WTC11 (cell line): ENCODE measurements around the gene ZDHHC6. TPM values are rescaled to one million over a fixed set of nuclear protein-coding genes. Genes with fewer than 3 reads are reported as not detected.

Experiments
- ATAC-seq: fragments of 200-7000 bp; cut with Tn5 transposase; 2 replicates; pipeline ENCODE4 v1.10.0; 2021; ENCODE audit warnings: mild to moderate bottlenecking, moderate library complexity
- CTCF ChIA-PET: fragments of 300-600 bp; sonication (Branson Sonifier 250); formaldehyde crosslinking; loops from one replicate; lab custom pipeline; 2021; ENCODE audit warnings: antibody characterized with exemption; lab: Charles Lee
- POLR2A ChIA-PET: fragments of 350-600 bp; sonication (Branson Sonifier 250); formaldehyde crosslinking; loops from one replicate; lab custom pipeline; 2021; ENCODE audit warnings: antibody characterized with exemption; lab: Charles Lee
- DNase-seq: peaks from one replicate; pipeline ENCODE4 v3.0.0; 2021; ENCODE audit warnings: low spot score
- H3K27ac Mint-ChIP-seq: 2 replicates; pipeline ENCODE4 v1.8.0; 2021; ENCODE audit warnings: mixed read lengths
- H3K27me3 Mint-ChIP-seq: 2 replicates; pipeline ENCODE4 v1.8.0; 2021; ENCODE audit warnings: low read depth, mild to moderate bottlenecking, moderate library complexity, mixed read lengths
- H3K36me3 Mint-ChIP-seq: 2 replicates; pipeline ENCODE4 v1.8.0; 2021; ENCODE audit warnings: mixed read lengths
- H3K4me1 Mint-ChIP-seq: 2 replicates; pipeline ENCODE4 v1.8.0; 2022; ENCODE audit warnings: mixed read lengths
- H3K4me3 Mint-ChIP-seq: 2 replicates; pipeline ENCODE4 v1.8.0; 2021; ENCODE audit warnings: mild to moderate bottlenecking, moderate library complexity, mixed read lengths
- H3K9me3 Mint-ChIP-seq: 2 replicates; pipeline ENCODE4 v1.8.0; 2021; ENCODE audit warnings: mixed read lengths
- AR ChIP-seq: fragments of 250-450 bp; sonication (Bioruptor Pico); IDR thresholded peaks from 2 replicates; pipeline ENCODE4 v1.9.0; 2021; ENCODE audit warnings: mild to moderate bottlenecking
- CBFB ChIP-seq: sonication (generic); formaldehyde crosslinking; IDR thresholded peaks from 2 replicates; pipeline ENCODE4 v1.8.1; 2022; ENCODE audit warnings: mild to moderate bottlenecking, low read depth, missing genetic modification reagents
- E2F5 ChIP-seq: sonication (generic); formaldehyde crosslinking; IDR thresholded peaks from 2 replicates; pipeline ENCODE4 v1.8.1; 2022; ENCODE audit warnings: mild to moderate bottlenecking, moderate library complexity, missing genetic modification reagents
- EMX1 ChIP-seq: fragments of 250-450 bp; sonication (Bioruptor Pico); IDR thresholded peaks from 2 replicates; pipeline ENCODE4 v1.8.0; 2021; ENCODE audit warnings: mild to moderate bottlenecking
- FOXP1 ChIP-seq: sonication (generic); formaldehyde crosslinking; IDR thresholded peaks from 2 replicates; pipeline ENCODE4 v1.8.0; 2022; ENCODE audit warnings: missing genetic modification reagents, mild to moderate bottlenecking, moderate library complexity, borderline replicate concordance
- HMGA2 ChIP-seq: fragments of 250-450 bp; sonication (Bioruptor Pico); IDR thresholded peaks from 2 replicates; pipeline ENCODE4 v1.4.0; 2021; ENCODE audit warnings: mild to moderate bottlenecking, moderate library complexity
- IRF1 ChIP-seq: sonication (generic); formaldehyde crosslinking; IDR thresholded peaks from 2 replicates; pipeline ENCODE4 v1.8.0; 2023; ENCODE audit warnings: missing genetic modification reagents
- IRF2 ChIP-seq: sonication (generic); formaldehyde crosslinking; IDR thresholded peaks from 2 replicates; pipeline ENCODE4 v1.8.0; 2022; ENCODE audit warnings: low read depth, missing genetic modification reagents, borderline replicate concordance
- NFATC4 ChIP-seq: fragments of 250-450 bp; sonication (Bioruptor Pico); IDR thresholded peaks from 2 replicates; pipeline ENCODE4 v1.9.0; 2021; ENCODE audit warnings: mild to moderate bottlenecking
- PRRX2 ChIP-seq: fragments of 250-450 bp; sonication (Bioruptor Pico); IDR thresholded peaks from 2 replicates; pipeline ENCODE4 v1.8.0; 2021; ENCODE audit warnings: mild to moderate bottlenecking
- SP1 ChIP-seq: sonication (generic); formaldehyde crosslinking; conservative IDR thresholded peaks from 2 replicates; pipeline ENCODE4 v1.8.1; 2022; ENCODE audit warnings: missing genetic modification reagents
- STAT6 ChIP-seq: sonication (generic); formaldehyde crosslinking; conservative IDR thresholded peaks from 2 replicates; pipeline ENCODE4 v1.8.1; 2023; ENCODE audit warnings: mild to moderate bottlenecking, low read depth, missing genetic modification reagents, moderate library complexity
- TEAD4 ChIP-seq: sonication (generic); formaldehyde crosslinking; IDR thresholded peaks from 2 replicates; pipeline ENCODE4 v1.8.0; 2022; ENCODE audit warnings: mild to moderate bottlenecking, missing genetic modification reagents
- ZBTB21 ChIP-seq: sonication (generic); formaldehyde crosslinking; IDR thresholded peaks from 2 replicates; pipeline ENCODE4 v1.8.1; 2023; ENCODE audit warnings: mild to moderate bottlenecking, missing genetic modification reagents, borderline replicate concordance
- ZNF232 ChIP-seq: sonication (generic); formaldehyde crosslinking; IDR thresholded peaks from 2 replicates; pipeline ENCODE4 v1.8.0; 2022; ENCODE audit warnings: mild to moderate bottlenecking, missing genetic modification reagents
- ZNF425 ChIP-seq: fragments of 250-450 bp; sonication (Bioruptor Pico); conservative IDR thresholded peaks from 2 replicates; pipeline ENCODE4 v1.9.0; 2021; ENCODE audit warnings: mild to moderate bottlenecking
- ZNF532 ChIP-seq: fragments of 250-450 bp; sonication (Bioruptor Pico); IDR thresholded peaks from 2 replicates; pipeline ENCODE4 v1.9.0; 2021; ENCODE audit warnings: mild to moderate bottlenecking, borderline replicate concordance
- ZSCAN18 ChIP-seq: fragments of 250-450 bp; sonication (Bioruptor Pico); IDR thresholded peaks from 2 replicates; pipeline ENCODE4 v2.1.2; 2022; ENCODE audit warnings: mild to moderate bottlenecking, moderate library complexity
- total RNA-seq: library from RNA; stranded (reverse); gene quantifications from 3 replicates; pipeline ENCODE4 v1.2.3, GENCODE V29; 2021
- TF ChIP-seq, protein P1 (sequence below): sonication (generic); formaldehyde crosslinking; IDR thresholded peaks from 2 replicates; pipeline ENCODE4 v1.8.1; 2023; ENCODE audit warnings: mild to moderate bottlenecking, missing genetic modification reagents, moderate library complexity

ZDHHC6 gene
- total RNA-seq, 1 experiment from 2014 or later = 22.1 TPM

GRCh38 chr10:112393341-112393740, 53.4 kb downstream of the ZDHHC6 start (continued):
- no peak for TF ChIP-seq ZBTB21 (CRISPR knock-in tag)
- TF ChIP-seq CBFB (CRISPR knock-in tag) = no peak
- no peak for TF ChIP-seq NFATC4
- no peak for TF ChIP-seq IRF1 (CRISPR knock-in tag)
- TF ChIP-seq ZSCAN18 (CRISPR knock-in tag) = no peak
- TF ChIP-seq ZNF232 (CRISPR knock-in tag) = no peak
- TF ChIP-seq PRRX2 = no peak
- no peak for TF ChIP-seq TEAD4 (CRISPR knock-in tag)

- POLR2A ChIA-PET = no interaction called here
- TF ChIP-seq IRF2 (CRISPR knock-in tag) (no peak), FOXP1 (CRISPR knock-in tag) (no peak), ZNF425 (CRISPR knock-in tag) (no peak), HMGA2 (no peak), SP1 (CRISPR knock-in tag) (no peak), EMX1 (no peak), E2F5 (CRISPR knock-in tag) (no peak), AR (CRISPR knock-in tag) (no peak), PRRX2 (no peak), STAT6 (CRISPR knock-in tag) (no peak), ZNF532 (no peak)
- TF ChIP-seq, protein P1, sequence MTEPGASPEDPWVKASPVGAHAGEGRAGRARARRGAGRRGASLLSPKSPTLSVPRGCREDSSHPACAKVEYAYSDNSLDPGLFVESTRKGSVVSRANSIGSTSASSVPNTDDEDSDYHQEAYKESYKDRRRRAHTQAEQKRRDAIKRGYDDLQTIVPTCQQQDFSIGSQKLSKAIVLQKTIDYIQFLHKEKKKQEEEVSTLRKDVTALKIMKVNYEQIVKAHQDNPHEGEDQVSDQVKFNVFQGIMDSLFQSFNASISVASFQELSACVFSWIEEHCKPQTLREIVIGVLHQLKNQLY (CRISPR knock-in tag) = no peak
Measured at GRCh38 chr10:112390125-112390703, 56.5 kb downstream of the ZDHHC6 start.

More at GRCh38 chr10:112390125-112390703, 56.5 kb downstream of the ZDHHC6 start:
- Mint-ChIP-seq H3K27me3 (no peaks in the 10 kb centered on the region), H3K4me3 (no peak overlapping the region), H3K27ac (no peak overlapping the region), H3K9me3 (no peaks in the 10 kb centered on the region), H3K36me3 (no peaks in the 10 kb centered on the region), H3K4me1 (no peaks in the 10 kb centered on the region; the same call in 1 of the 2 replicates)
- CTCF ChIA-PET = no interaction called here
- no peak for ATAC-seq
- no peak for DNase-seq
